Activated CD8-positive, alpha-beta T cell treated with anti-CD3 and anti-CD28 coated beads, Interleukin-2, amount 10 ng/mL, durations not matched to agents 7 days and 5 days (primary cell): ENCODE data around the gene LILRB5. TPM values are rescaled to one million over a fixed set of nuclear protein-coding genes. Genes with fewer than 3 reads are reported as not detected.
"Not testable (repeated sequence)": the region's sequence is repeated elsewhere in the genome, so short reads cannot be mapped to it uniquely, and the experiment has no call there.

Experiments
- ATAC-seq: fragments of 150-1000 bp; cut with Tn5 transposase; one replicate; pipeline ENCODE4 v1.10.0; 2021; ENCODE audit warnings: moderate library complexity
- CTCF ChIA-PET: fragments of 350-600 bp; sonication (Branson Sonifier 250); formaldehyde crosslinking; loops from one replicate; lab custom pipeline; 2021; ENCODE audit warnings: antibody characterized with exemption; lab: Charles Lee
- POLR2A ChIA-PET: fragments of 350-600 bp; sonication (Branson Sonifier 250); formaldehyde crosslinking; loops from one replicate; lab custom pipeline; 2021; ENCODE audit warnings: antibody characterized with exemption; lab: Charles Lee
- DNase-seq: peaks from one replicate; pipeline ENCODE4 v3.0.0-alpha.2; 2020
- H3K27ac Mint-ChIP-seq: one replicate; pipeline ENCODE4 v1.8.0; 2021; ENCODE audit warnings: mild to moderate bottlenecking, mixed read lengths
- H3K27me3 Mint-ChIP-seq: one replicate; pipeline ENCODE4 v1.8.0; 2021; ENCODE audit warnings: low read depth, mixed read lengths
- H3K36me3 Mint-ChIP-seq: one replicate; pipeline ENCODE4 v1.8.0; 2021; ENCODE audit warnings: low read depth, mixed read lengths
- H3K4me1 Mint-ChIP-seq: one replicate; pipeline ENCODE4 v1.8.0; 2021; ENCODE audit warnings: low read depth, mixed read lengths
- H3K4me3 Mint-ChIP-seq: one replicate; pipeline ENCODE4 v1.8.0; 2021; ENCODE audit warnings: mild to moderate bottlenecking, mixed read lengths
- H3K9me3 Mint-ChIP-seq: one replicate; pipeline ENCODE4 v1.8.0; 2022; ENCODE audit warnings: mixed read lengths; ENCODE audit not compliant: insufficient read depth
- total RNA-seq, 2 experiments: library from RNA; stranded (reverse); gene quantifications; one replicate each; pipeline ENCODE4 v1.2.3, GENCODE V29; 2021

The LILRB5 gene
- total RNA-seq, 2 experiments from 2014 or later, result not detected

GRCh38 chr19:54253331-54254194 lies 3.5 kb downstream of the LILRB5 start:
- no peak for ATAC-seq
- Mint-ChIP-seq H3K4me3 (no peak overlapping the region), H3K27me3 (peaks cover 8% of the 10 kb centered on the region), H3K36me3 (no peaks in the 10 kb centered on the region), H3K4me1 (peaks cover 2% of the 10 kb centered on the region), H3K9me3 (no peaks in the 10 kb centered on the region), H3K27ac (no peak overlapping the region)
- no peak for DNase-seq
- POLR2A ChIA-PET, result no interaction called here
- CTCF ChIA-PET, result interaction anchor here (1.1 kb wide), 1 partner anchor 12 kb away, joined by 3 read pairs; no protein-coding TSS in a partner anchor

DNA sequence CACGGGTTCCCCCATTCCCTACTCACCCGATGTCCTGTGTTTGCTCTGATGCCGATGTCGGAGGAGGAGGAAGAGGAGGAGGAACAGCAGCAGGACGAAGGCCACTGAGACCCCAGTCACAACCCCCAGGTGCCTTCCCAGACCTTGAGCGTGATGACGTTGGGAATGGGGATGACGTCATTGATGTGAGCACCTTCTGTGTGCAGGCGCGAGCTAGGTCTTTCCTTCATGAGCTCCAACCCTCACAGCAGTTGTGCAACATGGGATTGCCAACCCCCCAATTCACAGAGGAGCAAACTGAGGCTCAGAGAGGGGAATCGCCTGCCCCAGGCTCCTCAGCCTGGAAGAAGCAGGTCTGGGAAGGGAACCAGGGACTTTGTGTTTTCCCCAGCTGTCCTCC lies 4.2 kb downstream of the LILRB5 start:
- ChIA-PET CTCF (no interaction called here), POLR2A (no interaction called here)
- Mint-ChIP-seq H3K27ac (no peak overlapping the region), H3K36me3 (no peaks in the 10 kb centered on the region), H3K27me3 (peaks cover 8% of the 10 kb centered on the region), H3K4me1 (peaks cover 9% of the 10 kb centered on the region), H3K9me3 (no peaks in the 10 kb centered on the region), H3K4me3 (no peak overlapping the region)
- no peak for ATAC-seq
- no peak for DNase-seq

- ChIA-PET POLR2A (no interaction called here), CTCF (no interaction called here)
- Mint-ChIP-seq H3K4me3 (no peak overlapping the region), H3K36me3 (no peaks in the 10 kb centered on the region), H3K4me1 (peaks cover 14% of the 10 kb centered on the region), H3K27ac (no peak overlapping the region), H3K27me3 (peaks cover 8% of the 10 kb centered on the region), H3K9me3 (no peaks in the 10 kb centered on the region)
- ATAC-seq, result no peak
- no peak for DNase-seq
These were observed 4.8 kb downstream of the LILRB5 start for GRCh38 chr19:54252243-54252642.

DNA sequence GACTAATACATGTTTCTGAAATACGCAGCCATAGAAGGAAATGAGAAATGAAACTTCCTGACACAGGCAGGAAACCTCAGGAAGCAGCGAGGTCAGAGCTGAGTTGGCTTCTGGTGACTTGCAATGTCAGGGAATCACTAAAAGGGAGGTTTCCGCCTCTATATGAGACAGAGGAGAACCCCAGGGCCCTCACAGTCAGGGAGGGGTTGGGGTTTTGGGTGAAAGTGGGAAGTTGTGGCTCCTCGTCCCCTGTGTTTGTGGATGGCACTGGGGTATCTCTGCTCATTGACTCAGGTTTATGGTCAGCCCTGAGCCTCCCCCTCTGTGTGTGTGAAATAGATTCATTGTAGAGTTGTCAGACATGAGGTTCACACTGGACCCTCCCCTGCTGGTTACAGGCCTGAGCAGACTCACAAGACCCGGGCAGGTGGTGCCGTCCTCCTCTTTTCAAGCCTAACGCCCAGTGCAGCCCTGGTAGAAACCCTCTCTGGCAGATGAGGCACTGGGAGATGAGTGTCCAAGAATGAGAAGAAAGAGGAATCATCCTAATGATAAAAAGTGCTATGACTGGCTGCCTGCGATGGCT lies 9.0 kb downstream of the LILRB5 start:
- Mint-ChIP-seq H3K27ac (peak overlapping the region; percentile 54), H3K27me3 (peaks cover 14% of the 10 kb centered on the region), H3K4me1 (peaks cover 17% of the 10 kb centered on the region), H3K36me3 (no peaks in the 10 kb centered on the region), H3K9me3 (no peaks in the 10 kb centered on the region), H3K4me3 (peak overlapping the region; percentile 38)
- CTCF ChIA-PET, result no interaction called here
- peak; percentile 74 for ATAC-seq
- DNase-seq, result peak; percentile 51
- POLR2A ChIA-PET, result no interaction called here

- Mint-ChIP-seq H3K27me3 (peaks cover 14% of the 10 kb centered on the region), H3K4me3 (peak overlapping the region; percentile 38)
- POLR2A ChIA-PET, result no interaction called here
These were observed 9.8 kb downstream of the LILRB5 start for GRCh38 chr19:54247106-54247930.

GRCh38 chr19:54245936-54246335 lies 11.1 kb downstream of the LILRB5 start:
- Mint-ChIP-seq H3K27ac (no peak overlapping the region), H3K36me3 (no peaks in the 10 kb centered on the region), H3K27me3 (peaks cover 16% of the 10 kb centered on the region), H3K4me1 (peaks cover 26% of the 10 kb centered on the region), H3K9me3 (no peaks in the 10 kb centered on the region), H3K4me3 (no peak overlapping the region)
- CTCF ChIA-PET, result interaction anchor here (1.5 kb wide), 1 partner anchor 21 kb away, joined by 6 read pairs; no protein-coding TSS in a partner anchor
- ATAC-seq (no peak), DNase-seq (no peak)
- POLR2A ChIA-PET, result no interaction called here

More at GRCh38 chr19:54247106-54247930, 9.8 kb downstream of the LILRB5 start:
- CTCF ChIA-PET, result interaction anchor here (1.1 to 1.5 kb wide), 2 partner anchors 18 to 145 kb away, joined by 3 to 9 read pairs; no protein-coding TSS in a partner anchor
- Mint-ChIP-seq H3K9me3 (no peaks in the 10 kb centered on the region), H3K4me1 (peaks cover 24% of the 10 kb centered on the region), H3K36me3 (no peaks in the 10 kb centered on the region), H3K27ac (peak overlapping the region; percentile 54)
- ATAC-seq (no peak), DNase-seq (no peak)

DNA sequence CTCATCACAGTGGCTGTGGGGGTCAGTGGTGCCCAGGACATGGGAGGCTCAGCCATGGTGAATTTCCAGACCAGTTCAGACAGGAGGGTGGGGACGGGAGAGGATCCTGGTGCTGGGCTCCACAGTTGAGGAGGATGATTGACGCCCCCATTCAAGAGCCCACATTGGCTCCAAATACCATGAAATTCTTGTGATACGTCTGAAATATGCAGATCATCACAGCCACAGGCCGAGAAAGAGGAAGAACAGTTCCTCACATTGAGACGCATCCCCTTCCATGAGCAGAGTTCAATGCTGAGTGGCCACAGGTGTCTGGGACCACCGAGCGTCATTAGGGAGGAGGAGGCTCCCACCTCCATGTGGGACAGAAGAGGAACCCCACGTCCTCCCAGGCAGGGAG lies 13.3 kb downstream of the LILRB5 start:
- DNase-seq, CTCF ChIA-PET, H3K27ac Mint-ChIP-seq, ATAC-seq, H3K4me3 Mint-ChIP-seq, H3K36me3 Mint-ChIP-seq, POLR2A ChIA-PET, H3K9me3 Mint-ChIP-seq, H3K27me3 Mint-ChIP-seq: not testable (repeated sequence)
- peaks cover 24% of the 10 kb centered on the region for H3K4me1 Mint-ChIP-seq

GRCh38 chr19:54242646-54243045 lies 14.4 kb downstream of the LILRB5 start, which contains the start of gene LILRA6:
LILRA6 (minus strand) TSS chr19:54242790.
- H3K4me3 Mint-ChIP-seq, H3K27ac Mint-ChIP-seq, H3K9me3 Mint-ChIP-seq, POLR2A ChIA-PET, CTCF ChIA-PET, DNase-seq, H3K27me3 Mint-ChIP-seq, H3K36me3 Mint-ChIP-seq: not testable (repeated sequence)
- ATAC-seq, result peak; percentile 61
- peaks cover 15% of the 10 kb centered on the region for H3K4me1 Mint-ChIP-seq

DNA sequence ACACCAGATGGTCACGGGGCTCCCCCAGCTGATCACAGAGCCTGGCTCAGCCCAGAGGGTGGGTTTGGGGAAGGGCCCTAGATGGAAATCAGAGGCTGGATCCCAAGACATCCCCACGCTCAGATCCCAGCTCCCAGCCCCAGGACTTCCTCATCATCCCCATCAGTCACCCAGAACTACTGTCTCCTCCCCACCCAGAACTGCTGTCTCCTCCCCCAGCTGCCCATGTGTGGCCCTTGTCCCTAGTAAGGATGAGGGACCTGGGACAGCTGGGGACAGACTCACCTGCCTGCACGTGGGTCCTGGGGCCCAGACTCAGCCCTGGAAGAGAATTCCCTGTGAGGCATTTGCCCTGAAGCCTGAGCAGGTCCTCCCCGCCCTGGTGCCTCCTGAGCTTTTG lies 14.8 kb downstream of the LILRB5 start:
- DNase-seq, H3K4me3 Mint-ChIP-seq, H3K27ac Mint-ChIP-seq, ATAC-seq, H3K36me3 Mint-ChIP-seq, CTCF ChIA-PET, H3K9me3 Mint-ChIP-seq, POLR2A ChIA-PET: not testable (repeated sequence)
- H3K27me3 Mint-ChIP-seq, result peaks cover 11% of the 10 kb centered on the region
- peaks cover 12% of the 10 kb centered on the region for H3K4me1 Mint-ChIP-seq

- POLR2A ChIA-PET, ATAC-seq, H3K4me3 Mint-ChIP-seq, CTCF ChIA-PET, H3K4me1 Mint-ChIP-seq, H3K27ac Mint-ChIP-seq, DNase-seq, H3K36me3 Mint-ChIP-seq, H3K9me3 Mint-ChIP-seq: not testable (repeated sequence)
- H3K27me3 Mint-ChIP-seq, result peaks cover 20% of the 10 kb centered on the region
These were observed 16.4 kb downstream of the LILRB5 start for GRCh38 chr19:54240372-54241336.
